Measurements from ENCODE around the gene TAAR8. TPM values are rescaled to one million over a fixed set of nuclear protein-coding genes. Genes with fewer than 3 reads are reported as not detected.

The TAAR8 gene
- total and polyA plus RNA-seq, 2 of the 13 experiments (the other 11 are each of a cell fraction or from before 2014, with no cell fraction given): 0.07 TPM; not detected in 1

DNA sequence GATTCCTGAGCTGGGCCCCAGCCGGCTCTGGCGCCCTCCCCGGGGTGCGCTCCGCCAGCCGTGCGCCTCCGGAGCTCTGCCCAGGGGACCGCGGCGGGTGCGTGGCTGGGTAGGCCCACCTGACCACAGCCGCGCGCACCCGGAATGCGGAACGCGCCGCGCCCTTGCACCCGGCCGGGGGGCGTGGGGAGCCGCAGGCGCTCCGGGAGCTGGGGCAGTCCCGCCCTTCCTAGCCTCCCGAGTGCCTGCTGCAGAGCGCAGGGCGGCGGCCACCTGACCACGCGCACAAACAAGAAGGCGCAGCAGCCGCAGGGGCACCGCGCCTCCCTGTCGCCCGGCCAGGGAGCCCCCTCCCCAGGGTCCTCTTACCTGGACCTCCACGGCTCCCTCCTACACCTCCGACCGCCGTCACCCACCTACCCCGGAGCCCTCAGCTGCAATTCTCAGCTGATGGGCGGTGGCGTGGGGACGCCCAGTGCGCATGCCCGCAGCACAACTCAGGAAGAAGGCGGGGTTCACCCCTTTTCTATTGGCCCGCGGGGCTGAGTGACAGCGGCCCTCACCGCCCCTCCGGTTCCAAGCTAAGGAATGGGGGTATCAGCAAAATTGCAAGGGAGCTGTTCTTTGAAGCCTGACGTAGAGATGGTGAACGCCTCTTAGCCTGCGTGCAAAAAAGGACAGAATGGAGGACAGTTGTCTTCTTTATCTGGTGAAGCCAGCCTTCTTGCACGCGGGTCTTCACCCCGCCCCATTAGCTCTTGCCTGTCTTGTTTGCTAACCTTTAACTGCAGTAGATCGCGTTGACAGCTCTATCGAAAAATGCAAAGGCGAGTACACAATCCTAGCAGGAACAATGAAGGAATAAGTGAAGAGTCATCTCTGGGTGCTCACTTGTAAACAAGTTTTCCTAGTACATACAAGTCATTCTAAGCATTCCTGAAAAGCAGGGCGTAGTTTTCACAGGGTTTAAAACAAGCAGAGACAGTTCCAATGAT, 39.5 kb upstream of the TAAR8 start, which contains the start of gene STX7 (continued):
- TF ChIP-seq, protein P1, sequence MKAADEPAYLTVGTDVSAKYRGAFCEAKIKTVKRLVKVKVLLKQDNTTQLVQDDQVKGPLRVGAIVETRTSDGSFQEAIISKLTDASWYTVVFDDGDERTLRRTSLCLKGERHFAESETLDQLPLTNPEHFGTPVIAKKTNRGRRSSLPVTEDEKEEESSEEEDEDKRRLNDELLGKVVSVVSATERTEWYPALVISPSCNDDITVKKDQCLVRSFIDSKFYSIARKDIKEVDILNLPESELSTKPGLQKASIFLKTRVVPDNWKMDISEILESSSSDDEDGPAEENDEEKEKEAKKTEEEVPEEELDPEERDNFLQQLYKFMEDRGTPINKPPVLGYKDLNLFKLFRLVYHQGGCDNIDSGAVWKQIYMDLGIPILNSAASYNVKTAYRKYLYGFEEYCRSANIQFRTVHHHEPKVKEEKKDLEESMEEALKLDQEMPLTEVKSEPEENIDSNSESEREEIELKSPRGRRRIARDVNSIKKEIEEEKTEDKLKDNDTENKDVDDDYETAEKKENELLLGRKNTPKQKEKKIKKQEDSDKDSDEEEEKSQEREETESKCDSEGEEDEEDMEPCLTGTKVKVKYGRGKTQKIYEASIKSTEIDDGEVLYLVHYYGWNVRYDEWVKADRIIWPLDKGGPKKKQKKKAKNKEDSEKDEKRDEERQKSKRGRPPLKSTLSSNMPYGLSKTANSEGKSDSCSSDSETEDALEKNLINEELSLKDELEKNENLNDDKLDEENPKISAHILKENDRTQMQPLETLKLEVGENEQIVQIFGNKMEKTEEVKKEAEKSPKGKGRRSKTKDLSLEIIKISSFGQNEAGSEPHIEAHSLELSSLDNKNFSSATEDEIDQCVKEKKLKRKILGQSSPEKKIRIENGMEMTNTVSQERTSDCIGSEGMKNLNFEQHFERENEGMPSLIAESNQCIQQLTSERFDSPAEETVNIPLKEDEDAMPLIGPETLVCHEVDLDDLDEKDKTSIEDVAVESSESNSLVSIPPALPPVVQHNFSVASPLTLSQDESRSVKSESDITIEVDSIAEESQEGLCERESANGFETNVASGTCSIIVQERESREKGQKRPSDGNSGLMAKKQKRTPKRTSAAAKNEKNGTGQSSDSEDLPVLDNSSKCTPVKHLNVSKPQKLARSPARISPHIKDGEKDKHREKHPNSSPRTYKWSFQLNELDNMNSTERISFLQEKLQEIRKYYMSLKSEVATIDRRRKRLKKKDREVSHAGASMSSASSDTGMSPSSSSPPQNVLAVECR (CRISPR knock-in tag; IDR thresholded peaks at IDR 0.05; ENCODE audit: borderline replicate concordance): peak; percentile 98
- TF ChIP-seq SRSF1 (optimal IDR thresholded peaks at IDR 0.05; ENCODE audit: low read depth, low read length) (peak; percentile 53), HCFC1 (IDR thresholded peaks at IDR 0.05; ENCODE audit: low read depth, low read length) (no peak), ZNF747 (CRISPR knock-in tag; IDR thresholded peaks at IDR 0.05; ENCODE audit: borderline replicate concordance) (peak; percentile 88), SOX6 (IDR thresholded peaks at IDR 0.05) (no peak), SOX6 (CRISPR knock-in tag; IDR thresholded peaks at IDR 0.05) (peak; percentile 56), CEBPG (CRISPR knock-in tag; IDR thresholded peaks at IDR 0.05) (peak; percentile 47; the same call in 1 of the 2 replicates), ATF7 (IDR thresholded peaks at IDR 0.05) (no peak), ATF7 (CRISPR knock-in tag; IDR thresholded peaks at IDR 0.05) (no peak), LCORL (IDR thresholded peaks at IDR 0.05) (no peak), LCORL (CRISPR knock-in tag; IDR thresholded peaks at IDR 0.05) (peak; percentile 28; the same call in 1 of the 2 replicates), ZNF746 (CRISPR knock-in tag; IDR thresholded peaks at IDR 0.05) (no peak), RFX5 (IDR thresholded peaks at IDR 0.05; ENCODE audit: low read depth, low read length) (peak; percentile 36; the same call in 1 of the 2 replicates), HDAC2 (CRISPR knock-in tag; IDR thresholded peaks at IDR 0.05) (0 out of 2 replicates have a peak, but pooled peaks have one; percentile 45), FOXA3 (CRISPR knock-in tag; IDR thresholded peaks at IDR 0.05) (peak; percentile 16), ZBTB38 (CRISPR knock-in tag; IDR thresholded peaks at IDR 0.05) (peak; percentile 80; the same call in 1 of the 2 replicates), ZMYM4 (CRISPR knock-in tag; IDR thresholded peaks at IDR 0.05) (peak; percentile 91), KDM3A (CRISPR knock-in tag; IDR thresholded peaks at IDR 0.05; ENCODE audit: low read depth) (peak; percentile 90), CBX1 (IDR thresholded peaks at IDR 0.05; ENCODE audit: low read depth) (peak; percentile 39), IRX3 (CRISPR knock-in tag; IDR thresholded peaks at IDR 0.05; ENCODE audit: borderline replicate concordance, low read depth) (peak; percentile 46; the same call in 1 of the 2 replicates), ZNF543 (CRISPR knock-in tag; IDR thresholded peaks at IDR 0.05) (peak; percentile 99), MEF2D (CRISPR knock-in tag; IDR thresholded peaks at IDR 0.05) (peak; percentile 67; the same call in 1 of the 2 replicates), ZNF619 (CRISPR knock-in tag; IDR thresholded peaks at IDR 0.05) (peak; percentile 16; the same call in 1 of the 2 replicates)
- TF ChIP-seq, protein P2, sequence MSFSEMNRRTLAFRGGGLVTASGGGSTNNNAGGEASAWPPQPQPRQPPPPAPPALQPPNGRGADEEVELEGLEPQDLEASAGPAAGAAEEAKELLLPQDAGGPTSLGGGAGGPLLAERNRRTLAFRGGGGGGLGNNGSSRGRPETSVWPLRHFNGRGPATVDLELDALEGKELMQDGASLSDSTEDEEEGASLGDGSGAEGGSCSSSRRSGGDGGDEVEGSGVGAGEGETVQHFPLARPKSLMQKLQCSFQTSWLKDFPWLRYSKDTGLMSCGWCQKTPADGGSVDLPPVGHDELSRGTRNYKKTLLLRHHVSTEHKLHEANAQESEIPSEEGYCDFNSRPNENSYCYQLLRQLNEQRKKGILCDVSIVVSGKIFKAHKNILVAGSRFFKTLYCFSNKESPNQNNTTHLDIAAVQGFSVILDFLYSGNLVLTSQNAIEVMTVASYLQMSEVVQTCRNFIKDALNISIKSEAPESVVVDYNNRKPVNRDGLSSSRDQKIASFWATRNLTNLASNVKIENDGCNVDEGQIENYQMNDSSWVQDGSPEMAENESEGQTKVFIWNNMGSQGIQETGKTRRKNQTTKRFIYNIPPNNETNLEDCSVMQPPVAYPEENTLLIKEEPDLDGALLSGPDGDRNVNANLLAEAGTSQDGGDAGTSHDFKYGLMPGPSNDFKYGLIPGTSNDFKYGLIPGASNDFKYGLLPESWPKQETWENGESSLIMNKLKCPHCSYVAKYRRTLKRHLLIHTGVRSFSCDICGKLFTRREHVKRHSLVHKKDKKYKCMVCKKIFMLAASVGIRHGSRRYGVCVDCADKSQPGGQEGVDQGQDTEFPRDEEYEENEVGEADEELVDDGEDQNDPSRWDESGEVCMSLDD (CRISPR knock-in tag; IDR thresholded peaks at IDR 0.05; ENCODE audit: borderline replicate concordance): 0 out of 2 replicates have a peak, but pooled peaks have one; percentile 60

All from HepG2 (cell line).